MM.1S (cell line): Measurements from ENCODE around the gene HOXA6.

Source experiments
- CTCF ChIP-seq: fragments of 300-600 bp; sonication (generic); IDR thresholded peaks from 2 replicates; pipeline ENCODE4 v1.5.1; 2016; ENCODE audit warnings: antibody characterized with exemption, low read length, mixed read lengths
- EZH2 ChIP-seq: fragments of 300-600 bp; sonication (generic); optimal IDR thresholded peaks from 2 replicates; pipeline ENCODE3; 2017; ENCODE audit warnings: low read depth, mild to moderate bottlenecking, antibody characterized with exemption, low read length, mixed read lengths
- EZH2phosphoT487 ChIP-seq: fragments of 300-600 bp; sonication (generic); IDR thresholded peaks from 2 replicates; pipeline ENCODE4 v1.6.1; 2018; ENCODE audit warnings: antibody characterized with exemption, low read length

- TF ChIP-seq CTCF (no peak), EZH2 (no peak), EZH2phosphoT487 (no peak)
These were observed 2.8 kb downstream of the HOXA6 start for GRCh38 chr7:27144781-27145164.
